NCI-H1417 treated with DMSO at 0.1 percent for 48 hours (cell line): ENCODE data around the gene NFIX.

Experiments used
- DNase-seq: peaks from one replicate; lab custom pipeline; 2025; lab: John Stamatoyannopoulos, UW

NFIX gene

DNA sequence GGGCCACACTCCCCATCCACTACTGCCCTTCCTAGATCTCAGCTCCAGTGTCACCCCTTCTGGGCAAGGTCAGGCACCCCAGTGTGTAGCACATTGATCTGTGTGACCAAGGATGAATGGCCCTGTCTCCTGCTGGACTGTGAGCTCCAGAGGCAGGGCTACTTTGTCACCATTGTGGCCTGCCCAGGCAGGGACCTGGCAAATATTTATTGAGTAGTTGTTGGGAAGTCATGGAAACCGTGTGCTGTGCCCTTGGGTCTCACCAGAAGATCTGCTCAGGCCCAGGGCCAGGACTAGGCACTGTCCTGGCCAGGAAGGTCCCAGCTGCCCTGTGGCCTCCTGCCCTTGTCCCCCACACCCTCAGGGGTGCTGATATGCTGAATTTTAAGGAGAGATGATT is 133.3 kb downstream of the NFIX start:
- no peak for DNase-seq

- DNase-seq: no peak
Measured at GRCh38 chr19:13129384-13129783, 134.1 kb downstream of the NFIX start.

- no peak for DNase-seq
Measured at GRCh38 chr19:13130886-13131490, 135.7 kb downstream of the NFIX start.

DNA sequence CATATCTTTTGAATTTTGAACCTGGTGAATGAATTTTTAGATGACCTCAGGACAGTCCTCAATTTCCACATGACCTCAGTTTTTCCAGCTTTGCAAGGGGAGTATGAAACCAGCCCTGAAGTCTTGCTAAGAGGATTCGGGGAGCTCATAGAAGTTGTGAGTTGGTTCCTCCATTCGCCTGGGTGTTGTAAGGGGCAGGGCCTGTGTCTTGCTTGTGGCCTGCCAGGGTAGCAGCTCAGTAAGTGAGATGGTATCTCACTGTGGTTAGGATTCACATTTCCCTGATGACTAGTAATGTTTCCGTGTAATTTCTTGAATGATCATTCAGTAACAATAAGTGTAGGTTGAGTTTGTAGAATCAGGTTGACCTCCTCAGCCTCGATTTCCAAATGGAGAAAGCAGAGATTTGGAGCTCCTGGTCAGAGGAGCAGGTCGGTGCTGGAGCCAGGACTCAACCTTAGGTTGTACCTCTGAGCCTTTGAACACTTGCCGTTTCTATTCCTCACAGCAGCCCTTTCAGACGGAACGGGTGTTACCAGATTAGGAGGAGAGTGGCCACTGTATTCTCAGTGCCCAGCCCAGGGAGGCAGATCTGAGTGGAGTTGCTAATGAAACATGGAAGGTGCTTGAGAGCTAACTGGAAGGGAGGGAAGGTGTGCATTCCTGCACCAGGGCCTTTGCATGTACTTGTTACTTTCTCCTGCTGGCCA is 137.4 kb downstream of the NFIX start:
- no peak for DNase-seq

DNA sequence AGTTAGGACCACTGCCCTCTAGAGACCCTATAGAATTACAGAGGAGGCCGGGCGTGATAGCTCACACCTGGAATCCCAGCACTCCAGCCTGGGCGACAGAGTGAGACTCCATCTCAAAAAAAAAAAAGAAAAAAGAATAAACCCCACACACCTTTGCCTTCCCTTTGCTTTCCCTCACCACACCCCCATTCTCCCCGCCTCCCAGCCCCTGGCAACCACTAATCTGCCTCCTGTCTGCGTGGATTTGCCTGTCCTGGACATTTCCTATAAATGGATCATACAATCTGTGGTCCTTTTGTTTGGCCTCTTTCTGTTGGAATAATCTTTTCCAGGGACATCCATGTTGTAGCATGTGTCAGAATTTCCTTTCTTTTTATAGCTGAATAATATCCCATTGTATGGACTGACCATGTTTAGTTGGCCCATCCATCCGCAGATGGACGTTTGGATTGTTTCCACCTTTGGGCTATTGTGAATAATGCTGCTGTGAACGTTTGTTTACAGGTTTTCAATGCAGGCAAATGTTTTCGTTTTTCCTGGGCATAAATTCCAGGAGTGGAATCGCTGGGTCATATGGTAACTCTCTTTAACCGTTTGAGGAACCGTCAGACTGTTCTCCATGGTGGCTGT is 138.1 kb downstream of the NFIX start:
- no peak for DNase-seq

DNA sequence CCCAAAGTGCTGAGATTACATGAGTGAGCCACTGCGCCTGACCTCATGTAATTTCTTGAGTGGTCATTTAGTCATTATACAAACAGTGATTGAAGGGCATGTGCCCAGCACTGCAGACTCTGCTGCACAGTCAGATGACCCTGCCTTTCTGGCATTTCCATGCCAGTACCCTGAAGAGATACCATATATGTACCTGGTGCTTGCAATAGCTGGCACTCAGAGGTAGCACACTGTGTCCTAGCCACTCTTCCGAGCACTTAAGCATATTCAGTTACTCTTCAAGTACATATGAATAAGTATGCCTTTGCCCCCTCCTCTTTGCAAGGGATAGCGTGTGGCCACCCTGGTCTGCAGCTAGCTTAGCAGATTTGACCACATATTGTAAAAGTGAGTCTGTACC is 139.4 kb downstream of the NFIX start:
- no peak for DNase-seq

DNA sequence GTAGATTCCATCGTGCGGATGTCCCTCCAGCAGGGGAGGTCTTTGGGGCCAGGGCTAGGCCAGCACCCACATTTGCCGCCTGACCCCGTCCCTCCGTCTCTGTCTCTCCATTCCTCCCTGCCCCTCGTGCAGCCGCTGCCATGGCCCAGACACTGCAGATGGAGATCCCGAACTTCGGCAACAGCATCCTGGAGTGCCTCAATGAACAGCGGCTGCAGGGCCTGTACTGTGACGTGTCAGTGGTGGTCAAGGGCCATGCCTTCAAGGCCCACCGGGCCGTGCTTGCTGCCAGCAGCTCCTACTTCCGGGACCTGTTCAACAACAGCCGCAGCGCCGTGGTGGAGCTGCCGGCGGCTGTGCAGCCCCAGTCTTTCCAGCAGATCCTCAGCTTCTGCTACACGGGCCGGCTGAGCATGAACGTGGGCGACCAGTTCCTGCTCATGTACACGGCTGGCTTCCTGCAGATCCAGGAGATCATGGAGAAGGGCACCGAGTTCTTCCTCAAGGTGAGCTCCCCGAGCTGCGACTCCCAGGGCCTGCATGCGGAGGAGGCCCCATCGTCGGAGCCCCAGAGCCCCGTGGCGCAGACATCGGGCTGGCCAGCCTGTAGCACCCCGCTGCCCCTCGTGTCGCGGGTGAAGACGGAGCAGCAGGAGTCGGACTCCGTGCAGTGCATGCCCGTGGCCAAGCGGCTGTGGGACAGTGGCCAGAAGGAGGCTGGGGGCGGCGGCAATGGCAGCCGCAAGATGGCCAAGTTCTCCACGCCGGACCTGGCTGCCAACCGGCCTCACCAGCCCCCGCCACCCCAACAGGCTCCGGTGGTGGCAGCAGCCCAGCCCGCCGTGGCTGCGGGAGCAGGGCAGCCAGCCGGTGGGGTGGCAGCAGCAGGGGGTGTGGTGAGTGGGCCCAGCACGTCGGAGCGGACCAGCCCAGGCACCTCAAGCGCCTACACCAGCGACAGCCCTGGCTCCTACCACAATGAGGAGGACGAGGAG is 140.1 kb downstream of the NFIX start:
- no peak for DNase-seq

GRCh38 chr19:13137290-13137794 is 142.1 kb downstream of the NFIX start:
- DNase-seq: no peak

DNA sequence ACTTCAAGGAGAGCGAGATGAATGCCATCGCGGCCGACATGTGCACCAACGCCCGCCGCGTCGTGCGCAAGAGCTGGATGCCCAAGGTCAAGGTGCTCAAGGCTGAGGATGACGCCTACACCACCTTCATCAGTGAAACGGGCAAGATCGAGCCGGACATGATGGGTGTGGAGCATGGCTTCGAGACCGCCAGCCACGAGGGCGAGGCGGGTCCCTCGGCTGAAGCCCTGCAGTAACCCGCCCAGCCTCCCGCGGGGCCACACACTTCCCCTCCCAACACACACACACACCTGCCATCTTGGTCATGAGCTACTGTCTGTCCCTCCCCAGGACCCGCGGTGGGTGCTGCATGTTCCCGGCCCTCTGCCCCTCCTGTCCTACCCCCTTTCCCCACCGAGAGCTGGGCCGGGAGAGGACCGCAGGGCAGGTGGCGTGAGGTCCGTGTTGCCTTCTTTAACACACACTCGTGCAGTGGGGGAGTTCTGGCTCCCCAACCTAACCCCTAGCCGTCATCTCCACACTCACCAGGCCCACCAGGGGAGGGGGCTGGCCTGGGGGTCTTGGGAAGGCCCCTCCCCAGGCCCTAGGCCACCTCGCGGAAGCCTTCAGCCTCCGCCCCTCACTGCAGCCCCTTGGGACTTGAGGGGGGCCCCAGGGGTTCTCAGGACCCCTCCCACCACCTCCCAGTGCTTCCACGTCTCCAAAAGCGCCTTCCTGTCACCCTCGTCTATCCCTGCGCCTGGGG is 143.1 kb downstream of the NFIX start:
- DNase-seq: no peak

- no peak for DNase-seq
Measured at GRCh38 chr19:13138916-13139198, 143.6 kb downstream of the NFIX start.

DNA sequence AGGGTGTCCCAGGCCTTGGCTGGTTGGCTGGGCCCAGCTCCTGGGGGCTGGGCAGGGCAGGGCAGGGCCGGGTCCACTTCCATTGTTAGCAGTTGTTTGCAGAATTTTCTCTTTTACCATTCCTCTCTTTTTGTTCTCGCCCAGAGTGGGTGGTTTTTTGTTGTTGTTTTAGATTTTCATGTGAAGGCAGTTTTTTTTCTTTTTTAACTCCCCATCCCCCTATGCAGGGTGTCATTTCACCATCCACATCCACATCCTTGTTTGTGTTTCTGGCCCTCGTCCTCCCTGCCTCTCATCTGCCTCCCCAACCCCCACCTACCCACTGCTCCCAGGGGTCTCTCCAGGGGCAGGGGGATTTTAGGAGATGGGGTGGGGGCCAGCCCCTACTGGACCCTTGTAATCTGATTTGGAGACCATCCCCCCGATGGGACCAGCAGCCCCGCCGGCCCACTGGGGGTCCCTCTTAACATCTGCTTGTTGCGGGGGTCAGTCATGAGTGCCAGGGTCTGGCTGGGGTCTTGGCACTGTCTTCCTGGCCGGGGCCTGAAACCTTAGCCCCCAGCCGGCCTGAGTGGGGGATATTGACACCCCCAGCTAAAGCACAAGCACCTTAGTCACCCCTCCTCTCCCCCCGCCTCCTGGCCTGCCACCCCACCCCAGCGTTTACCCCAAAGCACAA is 144.5 kb downstream of the NFIX start:
- DNase-seq: no peak

- DNase-seq: no peak
Measured at GRCh38 chr19:13146763-13147563, 151.7 kb downstream of the NFIX start.
